MM.1S (cell line): ENCODE data around the gene BANP.

Source experiments
- EZH2 ChIP-seq: fragments of 300-600 bp; sonication (generic); optimal IDR thresholded peaks from 2 replicates; pipeline ENCODE3; 2017; ENCODE audit warnings: low read depth, mild to moderate bottlenecking, antibody characterized with exemption, low read length, mixed read lengths
- TF ChIP-seq, protein P1 (sequence below): fragments of 300-600 bp; sonication (generic); IDR thresholded peaks from 2 replicates; pipeline ENCODE4 v1.5.1; 2016; ENCODE audit warnings: antibody characterized with exemption, low read length, mixed read lengths

- TF ChIP-seq, protein P1, sequence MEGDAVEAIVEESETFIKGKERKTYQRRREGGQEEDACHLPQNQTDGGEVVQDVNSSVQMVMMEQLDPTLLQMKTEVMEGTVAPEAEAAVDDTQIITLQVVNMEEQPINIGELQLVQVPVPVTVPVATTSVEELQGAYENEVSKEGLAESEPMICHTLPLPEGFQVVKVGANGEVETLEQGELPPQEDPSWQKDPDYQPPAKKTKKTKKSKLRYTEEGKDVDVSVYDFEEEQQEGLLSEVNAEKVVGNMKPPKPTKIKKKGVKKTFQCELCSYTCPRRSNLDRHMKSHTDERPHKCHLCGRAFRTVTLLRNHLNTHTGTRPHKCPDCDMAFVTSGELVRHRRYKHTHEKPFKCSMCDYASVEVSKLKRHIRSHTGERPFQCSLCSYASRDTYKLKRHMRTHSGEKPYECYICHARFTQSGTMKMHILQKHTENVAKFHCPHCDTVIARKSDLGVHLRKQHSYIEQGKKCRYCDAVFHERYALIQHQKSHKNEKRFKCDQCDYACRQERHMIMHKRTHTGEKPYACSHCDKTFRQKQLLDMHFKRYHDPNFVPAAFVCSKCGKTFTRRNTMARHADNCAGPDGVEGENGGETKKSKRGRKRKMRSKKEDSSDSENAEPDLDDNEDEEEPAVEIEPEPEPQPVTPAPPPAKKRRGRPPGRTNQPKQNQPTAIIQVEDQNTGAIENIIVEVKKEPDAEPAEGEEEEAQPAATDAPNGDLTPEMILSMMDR, result no peak
- no peak for TF ChIP-seq EZH2
These were observed 136.3 kb downstream of the BANP start for GRCh38 chr16:88087517-88087877.
